HepG2 (cell line): Measurements from ENCODE around the gene VCPKMT. TPM values are rescaled to one million over a fixed set of nuclear protein-coding genes. Genes with fewer than 3 reads are reported as not detected.

ENCODE experiments used
- ARNTL ChIP-seq: sonication (generic); formaldehyde crosslinking; IDR thresholded peaks from 2 replicates; pipeline ENCODE4 v1.4.0; 2020; ENCODE audit warnings: mild to moderate bottlenecking, missing genetic modification reagents
- ELF3 ChIP-seq: IDR thresholded peaks from 2 replicates; pipeline ENCODE4 v1.6.1; 2016; ENCODE audit warnings: missing genetic modification reagents, missing compliant biosample characterization
- ERF ChIP-seq: IDR thresholded peaks from 2 replicates; pipeline ENCODE4 v1.6.1; 2018; ENCODE audit warnings: missing biosample characterization, missing genetic modification reagents
- GTF3A ChIP-seq: sonication (generic); formaldehyde crosslinking; conservative IDR thresholded peaks from 2 replicates; pipeline ENCODE4 v1.4.0; 2020; ENCODE audit warnings: mild to moderate bottlenecking, missing genetic modification reagents
- HNF4G ChIP-seq, 2 experiments: sonication (generic) in 1 of 2; formaldehyde crosslinking in 1 of 2; IDR thresholded peaks; 2 replicates each; pipeline versions ENCODE4 v1.4.0 to v1.6.1; 2011 to 2020; ENCODE audit warnings: borderline replicate concordance in 2 of 2, low read depth in 2 of 2, mild to moderate bottlenecking in 2 of 2, low read length in 1 of 2, missing genetic modification reagents in 1 of 2, moderate library complexity in 1 of 2
- MBNL3 ChIP-seq: fragments of 250-450 bp; sonication (Bioruptor Pico); conservative IDR thresholded peaks from 2 replicates; pipeline ENCODE4 v1.8.0; 2022; ENCODE audit warnings: mild to moderate bottlenecking, inconsistent platforms
- MYC ChIP-seq: sonication (generic); formaldehyde crosslinking; IDR thresholded peaks from 2 replicates; pipeline ENCODE4 v1.9.0; 2021; ENCODE audit warnings: missing genetic modification reagents, borderline replicate concordance
- MYPOP ChIP-seq: sonication (generic); formaldehyde crosslinking; IDR thresholded peaks from 2 replicates; pipeline ENCODE4 v1.8.1; 2023; ENCODE audit warnings: mild to moderate bottlenecking, moderate library complexity, missing genetic modification reagents
- NAIF1 ChIP-seq: sonication (generic); formaldehyde crosslinking; IDR thresholded peaks from 2 replicates; pipeline ENCODE4 v1.5.0; 2020; ENCODE audit warnings: mild to moderate bottlenecking, missing genetic modification reagents, borderline replicate concordance
- POLR2G ChIP-seq: fragments of 200-400 bp; formaldehyde crosslinking; IDR thresholded peaks from 2 replicates; pipeline ENCODE4 v1.6.1; 2018; ENCODE audit warnings: mild to moderate bottlenecking, low read depth, low read length, moderate library complexity
- PRDM4 ChIP-seq: sonication (generic); formaldehyde crosslinking; IDR thresholded peaks from 2 replicates; pipeline ENCODE4 v1.9.0; 2021; ENCODE audit warnings: missing genetic modification reagents, borderline replicate concordance
- SIN3A ChIP-seq: IDR thresholded peaks from 2 replicates; pipeline ENCODE4 v1.6.1; 2011; ENCODE audit warnings: low read depth, mild to moderate bottlenecking, control low read depth, low read length, borderline replicate concordance
- SMYD3 ChIP-seq: sonication (generic); formaldehyde crosslinking; IDR thresholded peaks from 2 replicates; pipeline ENCODE4 v1.8.1; 2023; ENCODE audit warnings: mild to moderate bottlenecking, missing genetic modification reagents
- SNAPC2 ChIP-seq: sonication (generic); formaldehyde crosslinking; IDR thresholded peaks from 2 replicates; pipeline ENCODE4 v1.8.1; 2022; ENCODE audit warnings: mild to moderate bottlenecking, missing genetic modification reagents
- ZNF224 ChIP-seq: sonication (generic); formaldehyde crosslinking; IDR thresholded peaks from 2 replicates; pipeline ENCODE4 v1.5.0; 2020; ENCODE audit warnings: mild to moderate bottlenecking, missing genetic modification reagents
- ZNF260 ChIP-seq: sonication (generic); formaldehyde crosslinking; IDR thresholded peaks from 2 replicates; pipeline ENCODE4 v1.4.0; 2020; ENCODE audit warnings: missing genetic modification reagents, low read depth, mild to moderate bottlenecking, borderline replicate concordance
- ZNF777 ChIP-seq: sonication (generic); formaldehyde crosslinking; IDR thresholded peaks from 2 replicates; pipeline ENCODE4 v1.4.0; 2020; ENCODE audit warnings: missing genetic modification reagents
- polyA plus RNA-seq, 8 experiments: library from polyadenylated mRNA; depleted of rRNA in 3 of 8; stranded (reverse) in 7 of 8; unstranded in 1 of 8; fragments of >200 nt; fragmentation: Illumina TruSeq in 4 of 8; extraction: Trizol in 4 of 8; gene quantifications; 2 replicates each; pipeline versions ENCODE4 v1.2.1 to v1.2.3, GENCODE V29; 2011 to 2016; ENCODE audit warnings: low read depth in 4 of 8, missing spikeins in 1 of 8, mixed read lengths in 1 of 8; ENCODE audit not compliant: insufficient read depth in 1 of 8
- total RNA-seq, 5 experiments: library from RNA; depleted of rRNA; stranded (reverse); fragments of >200 nt; fragmentation: Illumina TruSeq; extraction: Trizol; gene quantifications; 2 replicates each; pipeline ENCODE4 v1.2.3, GENCODE V29; 2016; ENCODE audit warnings: low read depth in 1 of 5
- TF ChIP-seq, protein P1 (sequence below): sonication (generic); formaldehyde crosslinking; IDR thresholded peaks from 2 replicates; pipeline ENCODE4 v1.4.0; 2020; ENCODE audit warnings: low read depth, missing genetic modification reagents

VCPKMT gene
- total and polyA plus RNA-seq, 2 of the 13 experiments (the other 11 are each of a cell fraction or from before 2014, with no cell fraction given): 3.9 to 5.4 TPM

GRCh38 chr14:50061664-50062437, 54.5 kb downstream of the VCPKMT start (continued):
- TF ChIP-seq GTF3A (no peak), MYC (0 out of 2 replicates have a peak, but pooled peaks have one; percentile 52), ZNF777 (CRISPR knock-in tag) (peak; percentile 48; the same call in 1 of the 2 replicates), ARNTL (CRISPR knock-in tag) (peak; percentile 10; the same call in 1 of the 2 replicates), MBNL3 (CRISPR knock-in tag) (no peak), HNF4G (IDR thresholded peaks at IDR 0.05; ENCODE audit: borderline replicate concordance, low read depth, low read length) (peak; percentile 16; the same call in 1 of the 2 replicates), HNF4G (CRISPR knock-in tag; IDR thresholded peaks at IDR 0.05; ENCODE audit: borderline replicate concordance, low read depth) (no peak), SIN3A (0 out of 2 replicates have a peak, but pooled peaks have one; percentile 48), SMYD3 (CRISPR knock-in tag) (0 out of 2 replicates have a peak, but pooled peaks have one; percentile 38), NAIF1 (CRISPR knock-in tag) (peak; percentile 87; the same call in 1 of the 2 replicates), ERF (CRISPR knock-in tag) (peak; percentile 49; the same call in 1 of the 2 replicates), ZNF224 (CRISPR knock-in tag) (0 out of 2 replicates have a peak, but pooled peaks have one; percentile 61), PRDM4 (no peak), ELF3 (CRISPR knock-in tag) (peak; percentile 82), POLR2G (peak; percentile 60; the same call in 1 of the 2 replicates), SNAPC2 (CRISPR knock-in tag) (peak; percentile 61; the same call in 1 of the 2 replicates), ZNF260 (CRISPR knock-in tag) (no peak), MYPOP (CRISPR knock-in tag) (0 out of 2 replicates have a peak, but pooled peaks have one; percentile 50)
- TF ChIP-seq, protein P1, sequence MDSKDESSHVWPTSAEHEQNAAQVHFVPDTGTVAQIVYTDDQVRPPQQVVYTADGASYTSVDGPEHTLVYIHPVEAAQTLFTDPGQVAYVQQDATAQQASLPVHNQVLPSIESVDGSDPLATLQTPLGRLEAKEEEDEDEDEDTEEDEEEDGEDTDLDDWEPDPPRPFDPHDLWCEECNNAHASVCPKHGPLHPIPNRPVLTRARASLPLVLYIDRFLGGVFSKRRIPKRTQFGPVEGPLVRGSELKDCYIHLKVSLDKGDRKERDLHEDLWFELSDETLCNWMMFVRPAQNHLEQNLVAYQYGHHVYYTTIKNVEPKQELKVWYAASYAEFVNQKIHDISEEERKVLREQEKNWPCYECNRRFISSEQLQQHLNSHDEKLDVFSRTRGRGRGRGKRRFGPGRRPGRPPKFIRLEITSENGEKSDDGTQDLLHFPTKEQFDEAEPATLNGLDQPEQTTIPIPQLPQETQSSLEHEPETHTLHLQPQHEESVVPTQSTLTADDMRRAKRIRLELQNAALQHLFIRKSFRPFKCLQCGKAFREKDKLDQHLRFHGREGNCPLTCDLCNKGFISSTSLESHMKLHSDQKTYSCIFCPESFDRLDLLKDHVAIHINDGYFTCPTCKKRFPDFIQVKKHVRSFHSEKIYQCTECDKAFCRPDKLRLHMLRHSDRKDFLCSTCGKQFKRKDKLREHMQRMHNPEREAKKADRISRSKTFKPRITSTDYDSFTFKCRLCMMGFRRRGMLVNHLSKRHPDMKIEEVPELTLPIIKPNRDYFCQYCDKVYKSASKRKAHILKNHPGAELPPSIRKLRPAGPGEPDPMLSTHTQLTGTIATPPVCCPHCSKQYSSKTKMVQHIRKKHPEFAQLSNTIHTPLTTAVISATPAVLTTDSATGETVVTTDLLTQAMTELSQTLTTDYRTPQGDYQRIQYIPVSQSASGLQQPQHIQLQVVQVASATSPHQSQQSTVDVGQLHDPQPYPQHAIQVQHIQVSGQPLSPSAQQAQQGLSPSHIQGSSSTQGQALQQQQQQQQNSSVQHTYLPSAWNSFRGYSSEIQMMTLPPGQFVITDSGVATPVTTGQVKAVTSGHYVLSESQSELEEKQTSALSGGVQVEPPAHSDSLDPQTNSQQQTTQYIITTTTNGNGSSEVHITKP: peak; percentile 65
